CD4-positive, alpha-beta T cell (primary cell): Measurements from ENCODE around the gene OVOL3. TPM values are rescaled to one million over a fixed set of nuclear protein-coding genes. Genes with fewer than 3 reads are reported as not detected.

Experiments used
- ATAC-seq: fragments of 200-7000 bp; cut with Tn5 transposase; one replicate; pipeline ENCODE4 v1.10.0; 2022; ENCODE audit warnings: mild to moderate bottlenecking; ENCODE audit not compliant: poor library complexity
- CTCF ChIA-PET: fragments of 350-600 bp; sonication (Branson Sonifier 250); formaldehyde crosslinking; loops from one replicate; lab custom pipeline; 2021; ENCODE audit warnings: antibody characterized with exemption, inconsistent platforms; lab: Charles Lee
- POLR2A ChIA-PET: fragments of 350-600 bp; sonication (Branson Sonifier 250); formaldehyde crosslinking; loops from one replicate; lab custom pipeline; 2021; ENCODE audit warnings: antibody characterized with exemption, inconsistent platforms; lab: Charles Lee
- DNase-seq, 14 experiments: peaks; one replicate each; pipeline ENCODE4 v3.0.0-alpha.2; 2013 to 2020; ENCODE audit warnings: mixed read lengths in 2 of 14
- H3K27ac ChIP-seq, 2 donors: one replicate each; pipeline versions ENCODE4 v1.5.1 to v1.7.0; 2013; ENCODE audit warnings: low read length in 2 of 2, low read depth in 1 of 2, mild to moderate bottlenecking in 1 of 2
- H3K27me3 ChIP-seq, 2 experiments: 1 replicate in 1 of 2; 2 replicates in 1 of 2; pipeline versions ENCODE4 v1.6.1 to v1.7.0; 2013; ENCODE audit warnings: low read length in 2 of 2, control low read depth in 1 of 2, mild to moderate bottlenecking in 1 of 2, moderate library complexity in 1 of 2; ENCODE audit not compliant: insufficient read depth in 2 of 2, control insufficient read depth in 1 of 2
- H3K36me3 ChIP-seq: one replicate; pipeline ENCODE4 v1.6.1; 2013; ENCODE audit warnings: low read length, control low read depth; ENCODE audit not compliant: insufficient read depth
- H3K4me1 ChIP-seq: one replicate; pipeline ENCODE4 v1.6.1; 2013; ENCODE audit warnings: low read length, control low read depth; ENCODE audit not compliant: insufficient read depth
- H3K4me3 ChIP-seq: one replicate; pipeline ENCODE4 v1.5.1; 2013; ENCODE audit warnings: mild to moderate bottlenecking, low read length, moderate library complexity
- H3K9me3 ChIP-seq, 2 experiments: 1 replicate in 1 of 2; 2 replicates in 1 of 2; pipeline versions ENCODE4 v1.6.1 to v1.7.0; 2013; ENCODE audit warnings: low read length in 2 of 2, mild to moderate bottlenecking in 2 of 2, control low read depth in 1 of 2, moderate library complexity in 1 of 2; ENCODE audit not compliant: control insufficient read depth in 1 of 2, insufficient read depth in 1 of 2
- H3K27ac Mint-ChIP-seq: one replicate; pipeline ENCODE4 v1.8.0; 2020; ENCODE audit warnings: mixed read lengths
- H3K27me3 Mint-ChIP-seq: one replicate; pipeline ENCODE4 v1.8.0; 2021; ENCODE audit warnings: mixed read lengths
- H3K36me3 Mint-ChIP-seq: one replicate; pipeline ENCODE4 v1.8.0; 2021; ENCODE audit warnings: low read depth, mixed read lengths
- H3K4me1 Mint-ChIP-seq: one replicate; pipeline ENCODE4 v1.8.0; 2021; ENCODE audit warnings: low read depth, mixed read lengths
- H3K4me3 Mint-ChIP-seq: one replicate; pipeline ENCODE4 v1.8.0; 2020; ENCODE audit warnings: mild to moderate bottlenecking, mixed read lengths
- H3K9me3 Mint-ChIP-seq: one replicate; pipeline ENCODE4 v1.8.0; 2020; ENCODE audit warnings: mixed read lengths
- intact Hi-C, 2 experiments: fragments of 100-400 bp; cut with DNase I in 1 of 2; cut with micrococcal nuclease in 1 of 2; formaldehyde crosslinking; loops; one replicate each; pipeline versions ENCODE4 v1.15.1 to v1.9.0; 2023 to 2025; cut with DNase I, micrococcal nuclease
- total RNA-seq, 174 experiments: library from RNA in 2 of 174; stranded (reverse) in 2 of 174; gene quantifications; one replicate each; pipeline ENCODE4 v1.2.3 and lab custom pipeline; 2021 to 2026
- TF ChIP-seq, protein P1 (sequence below): fragments of 200-600 bp; IDR thresholded peaks from one replicate; pipeline ENCODE4 v1.8.0; 2022; ENCODE audit warnings: antibody characterized with exemption, mild to moderate bottlenecking

OVOL3 gene
- total RNA-seq, 2 experiments from 2014 or later: not detected

- Histone ChIP-seq H3K4me1 (peaks cover 27% of the 10 kb centered on the region), H3K9me3 (no peaks in the 10 kb centered on the region), H3K27ac (no peak overlapping the region), H3K4me3 (no peak overlapping the region), H3K36me3 (peaks cover 18% of the 10 kb centered on the region), H3K27me3 (no peaks in the 10 kb centered on the region)
- POLR2A ChIA-PET: no interaction called here
- H3K36me3 Mint-ChIP-seq: peaks cover 41% of the 10 kb centered on the region
- peaks cover 27% of the 10 kb centered on the region for H3K4me1 Mint-ChIP-seq
- intact Hi-C loops: loop anchor here (5.0 to 10.0 kb wide), 6 partner anchors 114 to 1204 kb away; partner anchors contain the start of genes IGFLR1 (in 1 of the 2), LIN37 (in 1 of the 2), PSENEN (in 1 of the 2) and SDHAF1 (in 1 of the 2)
- peak overlapping the region; percentile 30 for H3K27ac Mint-ChIP-seq
- no peaks in the 10 kb centered on the region for H3K27me3 Mint-ChIP-seq
- DNase-seq (no peak), ATAC-seq (no peak)
- CTCF ChIA-PET: no interaction called here
- H3K9me3 Mint-ChIP-seq: no peaks in the 10 kb centered on the region
- TF ChIP-seq, protein P1, sequence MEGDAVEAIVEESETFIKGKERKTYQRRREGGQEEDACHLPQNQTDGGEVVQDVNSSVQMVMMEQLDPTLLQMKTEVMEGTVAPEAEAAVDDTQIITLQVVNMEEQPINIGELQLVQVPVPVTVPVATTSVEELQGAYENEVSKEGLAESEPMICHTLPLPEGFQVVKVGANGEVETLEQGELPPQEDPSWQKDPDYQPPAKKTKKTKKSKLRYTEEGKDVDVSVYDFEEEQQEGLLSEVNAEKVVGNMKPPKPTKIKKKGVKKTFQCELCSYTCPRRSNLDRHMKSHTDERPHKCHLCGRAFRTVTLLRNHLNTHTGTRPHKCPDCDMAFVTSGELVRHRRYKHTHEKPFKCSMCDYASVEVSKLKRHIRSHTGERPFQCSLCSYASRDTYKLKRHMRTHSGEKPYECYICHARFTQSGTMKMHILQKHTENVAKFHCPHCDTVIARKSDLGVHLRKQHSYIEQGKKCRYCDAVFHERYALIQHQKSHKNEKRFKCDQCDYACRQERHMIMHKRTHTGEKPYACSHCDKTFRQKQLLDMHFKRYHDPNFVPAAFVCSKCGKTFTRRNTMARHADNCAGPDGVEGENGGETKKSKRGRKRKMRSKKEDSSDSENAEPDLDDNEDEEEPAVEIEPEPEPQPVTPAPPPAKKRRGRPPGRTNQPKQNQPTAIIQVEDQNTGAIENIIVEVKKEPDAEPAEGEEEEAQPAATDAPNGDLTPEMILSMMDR: no peak
- H3K4me3 Mint-ChIP-seq: no peak overlapping the region
These were observed 227 bp downstream of the OVOL3 start for GRCh38 chr19:36111200-36111539.

DNA sequence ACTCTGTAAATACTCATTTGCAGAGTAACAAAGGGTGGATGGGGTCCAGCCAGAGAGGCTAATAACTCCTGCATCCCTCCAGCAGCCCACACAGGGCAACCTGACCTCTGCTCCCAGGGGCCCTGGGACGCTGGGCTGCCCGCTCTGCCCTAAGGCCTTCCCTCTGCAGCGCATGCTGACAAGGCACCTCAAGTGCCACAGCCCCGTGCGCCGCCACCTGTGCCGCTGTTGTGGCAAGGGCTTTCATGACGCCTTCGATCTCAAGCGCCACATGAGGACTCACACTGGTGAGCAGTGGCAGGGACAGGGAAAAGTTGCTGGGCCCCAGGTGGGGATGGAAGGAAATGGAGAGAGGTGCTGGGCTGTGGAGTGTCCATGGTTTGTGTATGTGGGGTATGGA lies 1.7 kb downstream of the OVOL3 start:
- ChIA-PET CTCF (no interaction called here), POLR2A (no interaction called here)
- no peak for ATAC-seq
- no peak overlapping the region for H3K4me3 ChIP-seq
- peaks cover 23% of the 10 kb centered on the region for H3K36me3 ChIP-seq
- no peaks in the 10 kb centered on the region for H3K9me3 Mint-ChIP-seq
- H3K9me3 ChIP-seq: no peaks in the 10 kb centered on the region
- H3K27ac ChIP-seq: no peak overlapping the region
- H3K4me3 Mint-ChIP-seq: peak overlapping the region; percentile 81
- DNase-seq: no peak
- intact Hi-C loops: loop anchor here (5.0 to 10.0 kb wide), 6 partner anchors 115 to 1202 kb away; partner anchors contain the start of genes IGFLR1 (in 1 of the 2), LIN37 (in 1 of the 2), PSENEN (in 1 of the 2) and SDHAF1 (in 1 of the 2)
- no peaks in the 10 kb centered on the region for H3K27me3 ChIP-seq
- H3K27me3 Mint-ChIP-seq: no peaks in the 10 kb centered on the region
- H3K27ac Mint-ChIP-seq: peak overlapping the region; percentile 79
- peaks cover 36% of the 10 kb centered on the region for H3K4me1 Mint-ChIP-seq
- H3K4me1 ChIP-seq: peaks cover 36% of the 10 kb centered on the region
- TF ChIP-seq, protein P1: no peak
- peaks cover 47% of the 10 kb centered on the region for H3K36me3 Mint-ChIP-seq

DNA sequence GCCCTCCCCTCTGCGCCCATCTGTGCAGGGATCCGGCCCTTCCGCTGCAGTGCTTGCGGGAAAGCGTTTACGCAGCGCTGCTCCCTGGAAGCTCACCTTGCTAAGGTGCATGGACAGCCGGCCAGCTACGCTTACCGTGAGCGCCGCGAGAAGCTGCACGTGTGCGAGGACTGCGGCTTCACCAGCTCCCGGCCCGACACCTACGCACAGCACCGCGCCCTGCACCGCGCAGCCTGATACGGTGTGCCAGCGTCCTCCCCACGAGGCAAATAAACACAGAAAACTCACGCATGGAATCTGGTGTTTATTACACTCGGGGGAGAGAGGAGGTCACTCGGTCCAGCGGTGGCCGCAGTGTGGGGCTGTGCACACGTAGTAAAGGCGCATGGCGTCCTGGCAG lies 2.5 kb downstream of the OVOL3 start:
- intact Hi-C loops: loop anchor here (5.0 to 10.0 kb wide), 6 partner anchors 116 to 1201 kb away; partner anchors contain the start of genes IGFLR1 (in 1 of the 2), LIN37 (in 1 of the 2), PSENEN (in 1 of the 2) and SDHAF1 (in 1 of the 2)
- H3K9me3 ChIP-seq: no peaks in the 10 kb centered on the region
- Mint-ChIP-seq H3K4me1 (peaks cover 41% of the 10 kb centered on the region), H3K4me3 (peak overlapping the region; percentile 94), H3K27me3 (no peaks in the 10 kb centered on the region), H3K9me3 (no peaks in the 10 kb centered on the region), H3K36me3 (peaks cover 54% of the 10 kb centered on the region), H3K27ac (peak overlapping the region; percentile 94)
- H3K27ac ChIP-seq: peak overlapping the region in 1 of 2 donors; percentile 87
- ChIA-PET CTCF (interaction anchor here (0.5 to 5.1 kb wide), 3 partner anchors 15 to 155 kb away, joined by 3 to 29 read pairs (median 4); no protein-coding TSS in a partner anchor), POLR2A (interaction anchor here (3.4 kb wide), 1 partner anchor 14 kb away, joined by 51 read pairs; no protein-coding TSS in a partner anchor)
- H3K27me3 ChIP-seq: no peaks in the 10 kb centered on the region
- H3K4me3 ChIP-seq: peak overlapping the region; percentile 97
- H3K4me1 ChIP-seq: peaks cover 40% of the 10 kb centered on the region
- H3K36me3 ChIP-seq: peaks cover 28% of the 10 kb centered on the region
- ATAC-seq (no peak), DNase-seq (peak in 1 of 14 experiments; percentile 49)
- TF ChIP-seq, protein P1: no peak
